ENCODE results near the gene LGSN.
"Not testable (repeated sequence)": the region's sequence is repeated elsewhere in the genome, so short reads cannot be mapped to it uniquely, and the experiment has no call there.

DNA sequence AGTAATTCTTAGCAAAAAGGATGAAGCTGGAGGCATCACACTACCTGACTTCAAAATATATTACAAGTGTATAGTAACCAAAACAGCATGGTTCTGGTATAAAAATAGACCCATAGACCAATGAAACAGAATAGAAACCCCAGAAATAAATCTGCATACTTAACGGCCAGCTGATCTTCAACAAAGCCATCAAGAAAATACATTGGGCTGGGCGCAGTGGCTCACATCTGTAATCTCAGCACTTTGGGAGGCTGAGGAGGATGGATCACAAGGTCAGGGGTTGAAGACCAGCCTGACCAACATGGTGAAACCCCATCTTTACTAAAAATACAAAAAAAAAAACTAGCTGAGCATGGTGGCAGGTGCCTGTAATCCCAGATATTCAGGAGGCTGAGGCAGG is 14.9 kb upstream of the LGSN start:
- TF ChIP-seq, protein P1, sequence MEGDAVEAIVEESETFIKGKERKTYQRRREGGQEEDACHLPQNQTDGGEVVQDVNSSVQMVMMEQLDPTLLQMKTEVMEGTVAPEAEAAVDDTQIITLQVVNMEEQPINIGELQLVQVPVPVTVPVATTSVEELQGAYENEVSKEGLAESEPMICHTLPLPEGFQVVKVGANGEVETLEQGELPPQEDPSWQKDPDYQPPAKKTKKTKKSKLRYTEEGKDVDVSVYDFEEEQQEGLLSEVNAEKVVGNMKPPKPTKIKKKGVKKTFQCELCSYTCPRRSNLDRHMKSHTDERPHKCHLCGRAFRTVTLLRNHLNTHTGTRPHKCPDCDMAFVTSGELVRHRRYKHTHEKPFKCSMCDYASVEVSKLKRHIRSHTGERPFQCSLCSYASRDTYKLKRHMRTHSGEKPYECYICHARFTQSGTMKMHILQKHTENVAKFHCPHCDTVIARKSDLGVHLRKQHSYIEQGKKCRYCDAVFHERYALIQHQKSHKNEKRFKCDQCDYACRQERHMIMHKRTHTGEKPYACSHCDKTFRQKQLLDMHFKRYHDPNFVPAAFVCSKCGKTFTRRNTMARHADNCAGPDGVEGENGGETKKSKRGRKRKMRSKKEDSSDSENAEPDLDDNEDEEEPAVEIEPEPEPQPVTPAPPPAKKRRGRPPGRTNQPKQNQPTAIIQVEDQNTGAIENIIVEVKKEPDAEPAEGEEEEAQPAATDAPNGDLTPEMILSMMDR (IDR thresholded peaks at IDR 0.05; ENCODE audit: extremely low read depth in 1 of 2, insufficient read depth in 1 of 2, low read depth in 1 of 2, low read length in 2 of 2): not testable (repeated sequence)
- not testable (repeated sequence) for TF ChIP-seq POLR2A (IDR thresholded peaks at IDR 0.05; ENCODE audit: low read depth, low read length); MAX (IDR thresholded peaks at IDR 0.05; ENCODE audit: insufficient read depth, insufficient read length); EZH2 (IDR thresholded peaks at IDR 0.05; ENCODE audit: borderline replicate concordance, low read depth, low read length, severe bottlenecking); POLR2AphosphoS5 (IDR thresholded peaks at IDR 0.05; ENCODE audit: insufficient read depth, low read depth, low read length); MYC (IDR thresholded peaks at IDR 0.05; ENCODE audit: low read depth, low read length); GATA2 (IDR thresholded peaks at IDR 0.05; ENCODE audit: insufficient read depth, insufficient read length, low read depth, low read length)
